ENCODE results near the gene DAPK2.

DNA sequence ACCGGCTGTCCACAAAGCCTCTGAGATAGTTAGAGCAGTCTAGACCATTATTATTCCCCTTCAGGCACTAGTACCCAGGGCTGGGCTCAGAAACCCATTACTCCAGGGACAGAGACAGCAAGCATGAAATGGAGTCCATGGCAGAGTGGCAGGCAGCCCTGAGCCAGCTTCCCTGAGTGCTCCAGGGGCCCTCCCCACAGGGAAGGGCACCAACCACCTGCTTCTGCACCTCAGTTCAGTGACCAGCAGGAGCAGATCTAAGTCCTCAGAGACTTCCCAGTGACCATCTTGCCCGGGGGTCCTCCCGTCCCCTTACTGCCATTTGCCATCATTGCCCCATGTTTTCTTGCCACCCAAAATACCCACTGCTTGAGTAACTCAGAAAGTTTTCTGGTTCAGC lies 62.0 kb downstream of the DAPK2 start:
- TF ChIP-seq CTCF (IDR thresholded peaks at IDR 0.05; ENCODE audit: insufficient read depth, low read length) (no peak), REST (IDR thresholded peaks at IDR 0.05; ENCODE audit: insufficient replicate concordance, low read depth) (no peak), POLR2AphosphoS5 (IDR thresholded peaks at IDR 0.05; ENCODE audit: low read depth) (no peak)

Data from HL-60 (cell line).